Kidney (tissue), 14 donors: ENCODE measurements around the gene TGFBR2. TPM values are rescaled to one million over a fixed set of nuclear protein-coding genes. Genes with fewer than 3 reads are reported as not detected.
A peak's percentile ranks its signal among the peaks of the same experiment; 100 is the strongest.

Source experiments
- DNase-seq, 5 donors: peaks; one replicate each; pipeline ENCODE4 v3.0.0-alpha.2; 2013 to 2020
- FAIRE-seq: peaks from 2 replicates; lab custom pipeline; 2012; peaks lifted over from hg19 to GRCh38; lab: Jason Lieb, UNC
- H3K27ac ChIP-seq, 2 donors: one replicate each; pipeline ENCODE4 v1.7.0; 2013; ENCODE audit warnings: low read depth in 2 of 2, low read length in 2 of 2, inconsistent platforms in 1 of 2
- H3K27me3 ChIP-seq: one replicate; pipeline ENCODE4 v1.7.1; 2013; ENCODE audit warnings: low read length, inconsistent platforms; ENCODE audit not compliant: control insufficient read depth, insufficient read depth
- H3K36me3 ChIP-seq, 3 donors: one replicate each; pipeline versions ENCODE4 v1.7.0 to v1.7.1; 2013; ENCODE audit warnings: low read length in 3 of 3, control low read depth in 1 of 3, inconsistent platforms in 1 of 3; ENCODE audit not compliant: insufficient read depth in 3 of 3, control insufficient read depth in 2 of 3
- H3K4me1 ChIP-seq, 3 donors: one replicate each; pipeline versions ENCODE4 v1.7.0 to v1.7.1; 2013; ENCODE audit warnings: low read length in 3 of 3, inconsistent platforms in 1 of 3, low read depth in 1 of 3; ENCODE audit not compliant: control insufficient read depth in 2 of 3, insufficient read depth in 2 of 3
- H3K4me3 ChIP-seq, 3 donors: one replicate each; pipeline versions ENCODE4 v1.7.0 to v1.8.1; 2013; ENCODE audit warnings: low read length in 3 of 3, control low read depth in 1 of 3, inconsistent platforms in 1 of 3
- H3K9ac ChIP-seq, 3 donors: one replicate each; pipeline versions ENCODE4 v1.7.0 to v1.7.1; 2013; ENCODE audit warnings: low read length in 3 of 3, control low read depth in 1 of 3, inconsistent platforms in 1 of 3
- H3K9me3 ChIP-seq, 3 donors: one replicate each; pipeline versions ENCODE4 v1.7.0 to v1.7.1; 2013; ENCODE audit warnings: low read length in 3 of 3, control low read depth in 1 of 3, inconsistent platforms in 1 of 3; ENCODE audit not compliant: control insufficient read depth in 2 of 3, insufficient read depth in 1 of 3
- CTCF ChIP-seq: IDR thresholded peaks from 3 replicates; pipeline ENCODE4 v1.5.1; 2012; ENCODE audit warnings: mild to moderate bottlenecking, moderate library complexity, borderline replicate concordance; ENCODE audit not compliant: insufficient read depth; ENCODE audit errors: extremely low read depth
- intact Hi-C: fragments of 100-400 bp; cut with DNase I; formaldehyde crosslinking; loops from one replicate; pipeline ENCODE4 v1.11.1; 2022
- polyA plus RNA-seq: library from polyadenylated mRNA; stranded (reverse); fragments of 350-450 nt; fragmentation: Illumina TruSeq; extraction: RNeasy Lipid Tissue Mini Kit (QIAGEN cat#74804); gene quantifications from one replicate; pipeline ENCODE4 v1.2.3, GENCODE V29; 2014; ENCODE audit warnings: low read depth, low replicate concordance; ENCODE audit not compliant: insufficient read depth
- total RNA-seq: library from RNA; stranded (reverse); fragmentation: NEBNext Ultra II Directional; extraction: Animal tissue kit (Norgen Biotek cat#: 25700); gene quantifications from one replicate; pipeline ENCODE4 v1.2.1, GENCODE V29; 2021
- donor health status: control.
- donor health status: control.
- donor health status: control.
- donor health status: control.
- donor health status: control.
- donor health status: DM: yes; HTN: yes; CAD: no.
- donor health status: Normal renal cell carcinoma (clear cell type).

Gene TGFBR2
- total and polyA plus RNA-seq, 2 donors from 2014 or later = 81.8 to 243 TPM

- Histone ChIP-seq H3K9me3 (peaks cover 0 to 8% (median 0%) of the 10 kb centered on the region in 3 donors), H3K27me3 (no peaks in the 10 kb centered on the region), H3K36me3 (no peaks in the 10 kb centered on the region), H3K9ac (no peak overlapping the region), H3K4me1 (no peaks in the 10 kb centered on the region), H3K4me3 (no peak overlapping the region), H3K27ac (no peak overlapping the region)
- TF ChIP-seq CTCF = no peak
- DNase-seq (no peak), FAIRE-seq (no peak)
- intact Hi-C loops = no loop called here
Measured at GRCh38 chr3:30702038-30702827, 95.8 kb downstream of the TGFBR2 start.

GRCh38 chr3:30702828-30703397, 96.5 kb downstream of the TGFBR2 start:
- no peak for FAIRE-seq
- peaks cover 0 to 8% (median 0%) of the 10 kb centered on the region in 3 donors for H3K9me3 ChIP-seq

DNA sequence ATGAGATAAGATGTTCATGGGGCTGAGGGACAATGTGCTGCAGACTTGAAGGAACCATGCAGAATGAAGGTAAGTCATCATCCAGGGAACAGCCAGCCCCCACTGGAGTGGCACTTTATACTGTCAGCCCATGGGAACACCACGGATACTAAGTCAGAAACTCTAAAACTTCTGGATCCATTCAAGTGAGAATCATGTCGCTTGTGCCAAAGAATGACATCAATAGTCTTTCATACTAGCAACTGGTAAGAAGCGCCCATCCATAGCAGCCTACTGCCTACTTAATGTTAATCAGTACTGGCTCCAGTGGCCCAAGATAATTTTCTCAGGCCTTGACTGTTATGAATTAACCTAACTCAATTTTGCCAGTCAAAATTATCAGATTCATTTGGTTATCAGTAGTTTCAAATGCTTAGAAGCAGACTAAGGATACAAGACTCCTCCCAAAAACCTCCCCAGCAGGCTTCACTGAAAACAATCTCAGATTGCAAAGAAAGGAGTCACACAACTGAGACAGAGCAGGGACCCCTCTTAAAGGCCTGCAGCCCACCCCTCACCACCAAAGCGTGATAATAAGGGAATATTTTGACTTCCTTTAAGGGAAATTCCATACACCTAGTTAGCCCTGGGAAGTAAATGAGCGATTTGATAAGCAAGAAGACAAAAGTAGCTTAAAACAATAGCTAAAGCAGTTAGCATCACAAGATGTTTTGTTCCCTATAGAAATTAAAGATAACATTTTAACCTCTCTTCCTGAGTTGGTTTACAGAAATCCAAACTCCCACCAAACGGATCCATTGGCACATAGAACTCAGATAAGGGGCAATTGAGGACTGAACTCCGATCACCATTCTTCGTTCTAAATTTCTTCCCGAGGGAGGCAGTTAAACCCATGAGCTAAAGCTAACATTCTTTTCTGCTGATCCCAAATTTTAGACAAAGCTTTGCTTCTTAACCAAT, 98.8 kb downstream of the TGFBR2 start:
- no peaks in the 10 kb centered on the region for H3K27me3 ChIP-seq
- H3K27ac ChIP-seq = no peak overlapping the region
- no peaks in the 10 kb centered on the region for H3K4me1 ChIP-seq
- intact Hi-C loops = no loop called here
- FAIRE-seq (no peak), DNase-seq (peak in 1 of 5 donors; percentile 6)
- H3K36me3 ChIP-seq = no peaks in the 10 kb centered on the region
- peaks cover 0 to 8% (median 0%) of the 10 kb centered on the region in 3 donors for H3K9me3 ChIP-seq
- no peak overlapping the region for H3K4me3 ChIP-seq
- no peak for TF ChIP-seq CTCF
- no peak overlapping the region for H3K9ac ChIP-seq

More at GRCh38 chr3:30702828-30703397, 96.5 kb downstream of the TGFBR2 start:
- no peak overlapping the region for H3K9ac ChIP-seq
- no peak overlapping the region for H3K27ac ChIP-seq
- DNase-seq = no peak
- intact Hi-C loops = no loop called here
- H3K27me3 ChIP-seq = no peaks in the 10 kb centered on the region
- H3K36me3 ChIP-seq = no peaks in the 10 kb centered on the region
- TF ChIP-seq CTCF = no peak
- H3K4me1 ChIP-seq = no peaks in the 10 kb centered on the region
- no peak overlapping the region for H3K4me3 ChIP-seq
